ENCODE results near the gene TRIM66. TPM values are rescaled to one million over a fixed set of nuclear protein-coding genes. Genes with fewer than 3 reads are reported as not detected.

TRIM66 gene
- total RNA-seq, 4 donors from 2014 or later, result 3.3 to 13.0 (median 6.2) TPM

DNA sequence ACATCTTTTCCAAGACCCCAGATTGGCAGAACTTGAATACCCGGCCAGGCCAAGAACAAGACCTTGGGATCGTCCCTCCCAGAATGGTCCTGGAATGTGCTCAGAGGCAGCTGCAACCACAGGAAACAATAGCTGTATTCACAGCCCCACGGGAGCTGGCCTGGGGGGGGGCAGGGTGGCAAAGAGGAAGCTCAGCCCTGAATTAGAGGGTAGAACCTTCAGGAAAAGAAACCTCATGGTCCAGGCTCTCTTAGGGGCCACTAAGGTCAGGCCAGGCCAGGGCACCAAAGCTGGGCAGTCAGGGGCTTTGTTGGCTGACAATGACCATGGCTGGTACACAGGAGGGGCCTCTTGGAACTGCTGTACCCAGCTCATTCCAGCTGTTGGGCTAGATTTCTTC lies 17.4 kb upstream of the TRIM66 start:
- no peak for DNase-seq (ENCODE audit: low spot score in 2 of 2)
- WGBS, 2 donors, result 31 to 39% methylated on average over 3 of the region's 3 CpGs
- intact Hi-C loops (cut with DNase I; ENCODE audit: low total_unique reads), result loop anchor here (10.0 kb wide), 1 partner anchor 255 kb away; no protein-coding TSS in a partner anchor
- TF ChIP-seq, protein P1, sequence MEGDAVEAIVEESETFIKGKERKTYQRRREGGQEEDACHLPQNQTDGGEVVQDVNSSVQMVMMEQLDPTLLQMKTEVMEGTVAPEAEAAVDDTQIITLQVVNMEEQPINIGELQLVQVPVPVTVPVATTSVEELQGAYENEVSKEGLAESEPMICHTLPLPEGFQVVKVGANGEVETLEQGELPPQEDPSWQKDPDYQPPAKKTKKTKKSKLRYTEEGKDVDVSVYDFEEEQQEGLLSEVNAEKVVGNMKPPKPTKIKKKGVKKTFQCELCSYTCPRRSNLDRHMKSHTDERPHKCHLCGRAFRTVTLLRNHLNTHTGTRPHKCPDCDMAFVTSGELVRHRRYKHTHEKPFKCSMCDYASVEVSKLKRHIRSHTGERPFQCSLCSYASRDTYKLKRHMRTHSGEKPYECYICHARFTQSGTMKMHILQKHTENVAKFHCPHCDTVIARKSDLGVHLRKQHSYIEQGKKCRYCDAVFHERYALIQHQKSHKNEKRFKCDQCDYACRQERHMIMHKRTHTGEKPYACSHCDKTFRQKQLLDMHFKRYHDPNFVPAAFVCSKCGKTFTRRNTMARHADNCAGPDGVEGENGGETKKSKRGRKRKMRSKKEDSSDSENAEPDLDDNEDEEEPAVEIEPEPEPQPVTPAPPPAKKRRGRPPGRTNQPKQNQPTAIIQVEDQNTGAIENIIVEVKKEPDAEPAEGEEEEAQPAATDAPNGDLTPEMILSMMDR (IDR thresholded peaks at IDR 0.05), result no peak
- TF ChIP-seq POLR2A (IDR thresholded peaks at IDR 0.05), result no peak
- no peak overlapping the region for H3K4me3 ChIP-seq (ENCODE audit: low read depth, poor library complexity, severe bottlenecking)

DNA sequence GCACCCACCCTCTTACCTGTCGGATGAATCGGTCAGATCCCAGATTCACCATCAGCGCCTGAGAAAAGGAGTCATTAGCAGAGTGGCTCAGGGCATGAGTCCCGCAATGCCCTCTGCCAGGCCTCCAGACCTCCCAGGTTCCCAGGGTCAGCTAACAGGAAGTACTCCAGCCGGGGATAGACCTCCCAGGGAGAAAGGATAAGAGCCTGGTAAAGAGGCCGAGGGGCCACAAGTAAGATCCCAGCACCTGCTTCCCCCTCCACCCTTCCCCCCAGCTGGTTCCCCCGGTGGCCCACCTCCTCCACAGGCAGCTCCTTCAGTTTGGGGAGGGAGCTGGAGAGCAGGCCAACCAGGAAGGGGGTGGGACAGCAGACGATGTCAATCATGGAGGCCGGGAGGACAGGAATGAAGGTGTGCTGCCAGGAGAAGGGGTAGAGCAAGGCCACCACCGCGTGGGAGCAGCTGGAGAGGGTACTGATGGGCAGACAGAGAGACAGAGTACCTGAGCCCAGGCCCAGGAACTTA lies 16.5 kb upstream of the TRIM66 start:
- TF ChIP-seq, protein P1 (IDR thresholded peaks at IDR 0.05), result no peak
- TF ChIP-seq POLR2A (IDR thresholded peaks at IDR 0.05), result no peak
- 74 to 77% methylated on average over 11 of the region's 11 CpGs for WGBS, 2 donors
- no peak for DNase-seq (ENCODE audit: low spot score in 2 of 2)

DNA sequence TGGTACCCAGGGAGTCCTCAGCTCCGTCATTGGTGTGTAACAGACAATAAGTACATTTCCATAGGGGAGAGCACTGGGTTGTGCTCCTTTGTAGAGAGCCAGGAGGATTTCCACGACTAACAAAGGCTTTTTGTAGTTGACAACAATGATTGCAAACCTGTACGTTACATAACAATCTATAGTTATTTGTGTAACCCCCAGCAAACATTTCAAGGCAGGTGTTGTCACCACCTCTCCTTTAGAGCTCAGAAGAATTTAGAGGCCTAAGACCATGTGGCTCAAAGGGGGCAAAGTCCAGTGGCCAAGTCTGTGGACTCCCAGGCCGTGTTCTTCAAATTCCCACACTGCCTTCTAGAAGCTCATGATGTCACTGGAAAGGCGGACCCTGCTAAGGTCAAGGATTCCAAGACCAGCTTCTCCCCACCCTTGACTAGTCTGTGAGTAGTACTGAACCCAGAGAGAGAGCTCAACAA lies 15.9 kb upstream of the TRIM66 start:
- intact Hi-C loops (cut with DNase I; ENCODE audit: low total_unique reads), result loop anchor here (10.0 kb wide), 1 partner anchor 256 kb away; no protein-coding TSS in a partner anchor
- H3K4me3 ChIP-seq (ENCODE audit: low read depth, poor library complexity, severe bottlenecking), result no peak overlapping the region
- 86 to 88% methylated on average over 5 of the region's 5 CpGs for WGBS, 2 donors
- no peak for TF ChIP-seq POLR2A (IDR thresholded peaks at IDR 0.05)
- TF ChIP-seq, protein P1 (IDR thresholded peaks at IDR 0.05), result no peak
- DNase-seq (ENCODE audit: low spot score in 2 of 2), result no peak

More for the DNA sequence above, 16.5 kb upstream of the TRIM66 start:
- intact Hi-C loops (cut with DNase I; ENCODE audit: low total_unique reads), result loop anchor here (10.0 kb wide), 1 partner anchor 256 kb away; no protein-coding TSS in a partner anchor
- no peak overlapping the region for H3K4me3 ChIP-seq (ENCODE audit: low read depth, poor library complexity, severe bottlenecking)

DNA sequence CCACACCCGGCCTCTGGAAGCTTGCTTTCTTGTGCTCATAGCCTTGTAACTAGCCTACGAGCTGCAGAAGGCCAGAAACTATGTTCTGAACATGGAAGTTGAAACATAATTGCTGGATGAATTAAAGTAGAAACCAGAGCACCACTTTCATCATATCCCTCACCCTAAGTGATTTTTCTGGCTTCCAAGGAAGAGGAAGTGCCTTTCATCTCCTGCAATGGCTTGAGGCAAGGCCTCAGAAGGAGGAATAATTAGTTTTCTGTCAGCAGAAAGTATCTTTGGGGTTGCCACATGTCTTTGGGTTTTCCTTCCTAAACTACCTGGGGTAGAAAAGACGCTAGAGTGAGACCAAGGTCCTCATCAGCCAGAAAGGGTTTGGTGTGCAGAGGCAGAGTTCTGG lies 14.6 kb upstream of the TRIM66 start:
- H3K4me3 ChIP-seq (ENCODE audit: low read depth, poor library complexity, severe bottlenecking), result no peak overlapping the region
- DNase-seq (ENCODE audit: low spot score in 2 of 2), result no peak
- intact Hi-C loops (cut with DNase I; ENCODE audit: low total_unique reads), result loop anchor here (10.0 kb wide), 1 partner anchor 258 kb away; no protein-coding TSS in a partner anchor
- TF ChIP-seq, protein P1 (IDR thresholded peaks at IDR 0.05), result no peak
- no peak for TF ChIP-seq POLR2A (IDR thresholded peaks at IDR 0.05)
- WGBS, 2 donors, result 82 to 94% methylated on average over 3 of the region's 3 CpGs

DNA sequence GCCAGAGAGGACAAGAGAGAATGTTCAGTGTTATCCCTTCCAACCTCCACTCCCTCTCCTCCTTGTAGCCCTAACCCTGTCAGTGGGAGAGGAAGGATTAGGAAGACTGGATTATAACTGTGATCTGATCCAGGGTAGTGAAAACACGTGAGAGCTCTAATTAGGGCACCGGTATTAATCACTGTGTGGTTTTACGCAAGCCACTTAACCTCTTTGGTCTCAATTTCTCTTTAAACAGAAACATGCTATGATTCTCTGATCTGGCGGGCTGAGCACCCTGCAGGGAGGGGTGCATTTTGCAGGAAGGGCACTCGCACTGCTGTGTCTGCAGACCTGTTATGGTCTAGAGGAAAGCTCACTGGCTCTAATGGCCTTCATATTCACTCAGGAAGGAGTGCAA lies 11.7 kb upstream of the TRIM66 start:
- 72 to 73% methylated on average over 5 of the region's 5 CpGs for WGBS, 2 donors
- TF ChIP-seq, protein P1 (IDR thresholded peaks at IDR 0.05), result no peak
- no peak for TF ChIP-seq POLR2A (IDR thresholded peaks at IDR 0.05)
- H3K4me3 ChIP-seq (ENCODE audit: low read depth, poor library complexity, severe bottlenecking), result no peak overlapping the region
- no peak for DNase-seq (ENCODE audit: low spot score in 2 of 2)
- intact Hi-C loops (cut with DNase I; ENCODE audit: low total_unique reads), result loop anchor here (10.0 kb wide), 1 partner anchor 261 kb away; no protein-coding TSS in a partner anchor
